NB4 (cell line): ENCODE measurements around the gene CLIC3.

ENCODE experiments used
- DNase-seq: peaks from one replicate; pipeline ENCODE4 v3.0.0; 2010; ENCODE audit warnings: low read depth
- H3K4me3 ChIP-seq: one replicate; pipeline ENCODE4 v1.5.1; 2011; ENCODE audit warnings: mild to moderate bottlenecking, low read depth, low read length, moderate library complexity
- CTCF ChIP-seq: IDR thresholded peaks from one replicate; pipeline ENCODE4 v1.5.1; 2012; ENCODE audit warnings: low read depth, low read length
- MAX ChIP-seq: IDR thresholded peaks from 2 replicates; pipeline ENCODE4 v1.6.1; 2011; ENCODE audit warnings: low read depth, low read length
- MYC ChIP-seq: IDR thresholded peaks from 2 replicates; pipeline ENCODE4 v1.6.1; 2011; ENCODE audit warnings: low read depth, low read length
- POLR2A ChIP-seq: IDR thresholded peaks from 2 replicates; pipeline ENCODE4 v1.6.1; 2011; ENCODE audit warnings: mild to moderate bottlenecking; ENCODE audit not compliant: insufficient read length; ENCODE audit errors: extremely low read depth

Gene CLIC3

GRCh38 chr9:136950656-136951276, 45.6 kb downstream of the CLIC3 start:
- H3K4me3 ChIP-seq: no peak overlapping the region

GRCh38 chr9:136949817-136950655, 46.3 kb downstream of the CLIC3 start:
- peak overlapping the region; percentile 61 for H3K4me3 ChIP-seq
- DNase-seq: peak; percentile 95
- TF ChIP-seq MAX: peak; percentile 98
- peak; percentile 71 for TF ChIP-seq POLR2A
- TF ChIP-seq MYC: peak; percentile 57; the same call in 1 of the 2 replicates
- no peak for TF ChIP-seq CTCF

More at GRCh38 chr9:136950656-136951276, 45.6 kb downstream of the CLIC3 start:
- DNase-seq: no peak
- TF ChIP-seq MYC (no peak), CTCF (no peak), POLR2A (no peak), MAX (no peak)

- peak overlapping the region; percentile 61 for H3K4me3 ChIP-seq
- no peak for DNase-seq
- TF ChIP-seq CTCF (no peak), MAX (no peak), POLR2A (no peak), MYC (no peak)
Observed at GRCh38 chr9:136949239-136949816, 47.0 kb downstream of the CLIC3 start.

- no peak overlapping the region for H3K4me3 ChIP-seq
- DNase-seq: peak; percentile 67
- no peak for TF ChIP-seq POLR2A
- peak; percentile 35 for TF ChIP-seq CTCF
Observed at GRCh38 chr9:136947955-136948510, 48.3 kb downstream of the CLIC3 start.

GRCh38 chr9:136947028-136947891, 49.1 kb downstream of the CLIC3 start:
- DNase-seq: no peak
- H3K4me3 ChIP-seq: no peak overlapping the region
- TF ChIP-seq CTCF (no peak), MAX (no peak), POLR2A (no peak), MYC (no peak)
